SHP77 treated with DMSO at 0.1 percent for 48 hours (cell line): ENCODE data around the gene TAC3.
A peak's percentile ranks its signal among the peaks of the same experiment; 100 is the strongest.
"Not testable (repeated sequence)": the region's sequence is repeated elsewhere in the genome, so short reads cannot be mapped to it uniquely, and the experiment has no call there.

Experiments
- DNase-seq: peaks from one replicate; lab custom pipeline; 2025; lab: John Stamatoyannopoulos, UW

TAC3 gene

DNA sequence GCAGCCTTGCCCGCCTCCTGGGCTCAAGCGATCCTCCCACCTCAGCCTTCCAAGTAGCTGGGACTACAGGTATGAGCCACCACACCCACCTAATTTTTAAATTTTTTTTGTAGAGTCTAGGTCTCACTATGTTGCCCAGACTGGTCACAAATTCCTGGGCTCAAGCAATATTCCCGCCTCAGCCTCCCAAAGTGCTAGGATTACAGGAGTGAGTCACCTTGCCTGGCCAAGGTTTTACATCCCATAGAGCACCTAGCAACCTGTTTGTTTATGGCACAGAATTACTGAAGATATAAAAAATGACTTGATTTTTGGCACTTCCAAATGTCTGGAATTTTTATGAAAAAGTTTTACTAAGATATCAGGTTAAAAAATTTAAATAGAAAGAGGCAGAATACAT, 17.1 kb upstream of the TAC3 start:
- no peak for DNase-seq

DNA sequence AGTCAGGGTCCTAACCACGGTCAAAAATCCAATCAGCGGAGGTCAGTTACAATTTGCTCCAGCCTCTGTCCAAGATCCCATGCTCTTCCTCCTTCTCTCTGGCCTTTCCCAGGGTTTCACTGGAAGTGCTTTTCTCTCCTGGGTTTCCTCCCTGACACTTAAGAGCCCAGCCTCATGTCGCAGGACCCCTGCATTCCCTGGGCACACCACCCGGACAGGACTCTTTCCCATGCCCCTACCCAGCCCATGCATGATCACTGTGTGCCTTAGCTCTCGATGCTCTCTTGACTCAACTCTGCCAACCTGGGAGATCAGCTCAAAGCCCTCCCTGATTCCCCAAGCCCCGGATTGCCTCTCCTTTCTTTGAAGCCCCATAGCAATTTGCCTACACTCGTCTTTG, 15.5 kb upstream of the TAC3 start:
- DNase-seq, result no peak

DNA sequence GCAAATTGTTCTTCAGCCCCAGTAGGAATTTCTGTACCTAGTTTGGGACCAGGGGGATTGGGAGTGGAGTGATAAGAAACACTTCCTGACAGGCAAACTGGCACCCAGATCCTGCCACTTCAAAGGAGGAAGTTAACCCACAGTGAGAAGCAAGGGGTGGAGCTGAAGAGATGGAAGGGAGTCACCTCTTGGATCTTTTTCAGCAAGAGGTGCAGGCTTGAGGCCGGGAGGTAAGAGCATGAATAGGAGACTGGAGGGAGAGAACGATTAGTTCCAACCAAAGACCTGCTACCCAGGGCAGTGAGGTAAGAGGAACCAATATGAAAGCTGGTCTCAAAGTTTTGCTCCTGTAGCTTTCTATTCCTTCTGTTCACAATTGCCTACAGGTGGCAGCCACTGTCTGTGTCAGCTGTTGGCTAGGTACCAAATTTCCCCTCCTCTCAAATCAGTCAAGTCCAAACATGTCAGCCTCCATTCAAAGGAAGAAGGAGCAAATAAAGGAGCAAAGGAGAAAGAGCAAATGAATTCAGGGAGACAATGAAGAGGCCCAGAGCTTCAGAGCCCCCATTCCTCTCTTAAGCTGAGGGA, 14.9 kb upstream of the TAC3 start:
- peak; percentile 68 for DNase-seq

DNA sequence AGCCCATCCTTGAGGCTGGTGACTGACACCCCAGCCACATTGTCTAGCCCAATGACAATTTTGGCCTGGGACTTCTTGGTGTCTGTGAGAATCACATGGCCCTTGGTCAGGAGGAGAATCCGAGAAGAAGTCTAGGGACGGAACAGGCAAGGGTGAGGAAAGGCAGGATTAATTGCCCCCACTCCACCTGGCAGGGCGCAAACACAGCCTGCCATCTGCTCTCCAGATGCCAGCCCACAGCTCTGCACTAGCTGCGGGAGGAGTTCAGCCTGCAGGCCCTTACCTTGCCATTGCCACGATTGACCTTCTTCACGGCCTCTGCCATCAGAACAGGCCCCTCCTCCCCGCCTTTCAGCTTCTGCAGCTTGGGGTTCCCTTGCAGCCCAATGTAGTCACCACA, 13.1 kb upstream of the TAC3 start:
- DNase-seq, result no peak

DNA sequence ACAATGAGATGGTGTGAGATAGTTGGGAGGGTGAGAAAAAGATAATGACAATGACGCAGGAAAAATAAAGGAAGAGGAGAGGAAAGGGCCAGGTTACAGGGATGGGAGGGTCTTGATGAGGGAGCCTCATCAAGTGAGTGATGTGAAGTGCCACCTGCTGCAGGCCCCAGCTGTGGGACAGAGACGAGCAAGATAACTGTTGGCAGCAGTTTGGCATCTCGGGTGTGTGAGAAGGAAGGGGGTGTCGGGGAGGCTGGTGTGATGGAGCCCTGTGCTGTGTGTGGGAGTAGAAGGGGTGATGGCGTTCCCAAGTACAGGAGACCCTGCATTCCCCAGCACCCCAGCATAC, 11.4 kb upstream of the TAC3 start:
- no peak for DNase-seq

DNA sequence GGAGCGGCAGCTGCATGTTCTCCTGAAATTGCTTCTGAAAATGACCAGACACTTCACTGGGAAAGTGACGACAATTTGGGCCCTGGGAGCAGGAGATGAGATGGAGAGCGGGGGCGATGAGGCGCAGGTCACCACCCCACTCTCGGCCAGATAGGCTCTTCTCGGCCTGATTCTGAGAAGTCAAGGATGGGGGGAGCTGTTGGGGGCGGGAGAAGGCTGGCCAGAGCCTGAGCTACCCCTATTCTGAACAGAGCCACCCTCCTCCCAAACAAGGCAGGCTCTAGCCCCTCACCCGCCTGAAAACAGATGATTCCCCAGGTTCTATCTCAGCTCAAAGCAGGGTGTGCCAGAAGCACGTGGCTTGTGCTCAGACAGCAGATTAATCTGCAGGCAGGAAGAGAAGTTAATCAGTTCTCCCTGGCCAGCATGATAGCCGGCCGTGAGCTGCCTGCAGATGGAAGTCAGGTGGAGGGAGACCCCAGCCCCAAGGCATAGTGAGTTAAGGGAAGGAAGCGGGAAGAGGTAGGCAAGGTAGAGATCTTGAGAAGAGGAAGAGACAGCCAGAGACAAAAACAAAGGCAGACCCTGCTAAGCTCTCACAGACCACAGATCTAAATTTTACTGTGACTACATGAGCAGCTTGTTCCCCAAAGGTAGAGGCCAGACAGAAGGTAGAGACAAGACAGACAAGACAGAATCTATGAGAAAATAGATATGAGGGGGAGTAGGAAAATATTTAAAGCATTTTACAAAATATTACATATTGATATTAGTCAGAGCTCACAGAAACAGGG, 10.9 kb upstream of the TAC3 start:
- no peak for DNase-seq

DNA sequence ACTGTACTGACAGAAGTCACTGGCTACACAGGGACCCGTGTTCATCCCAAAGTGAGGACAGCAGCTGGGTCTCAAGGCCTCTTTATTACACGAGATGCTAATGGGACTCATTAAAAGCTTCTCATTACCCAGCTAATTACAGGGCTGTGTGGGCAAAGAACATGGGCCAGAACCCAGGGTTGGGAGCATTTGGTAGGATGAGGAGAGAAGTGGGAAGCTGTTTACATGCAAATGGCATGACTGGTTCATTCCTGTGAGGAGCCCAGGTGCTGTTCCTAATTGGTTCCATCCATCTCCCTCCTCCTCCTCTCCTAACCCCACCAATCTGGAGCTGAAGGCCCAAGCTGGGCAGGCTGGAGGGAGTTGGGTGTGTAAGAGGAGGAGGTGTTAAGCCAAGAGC, 8.9 kb upstream of the TAC3 start:
- DNase-seq, result no peak

DNA sequence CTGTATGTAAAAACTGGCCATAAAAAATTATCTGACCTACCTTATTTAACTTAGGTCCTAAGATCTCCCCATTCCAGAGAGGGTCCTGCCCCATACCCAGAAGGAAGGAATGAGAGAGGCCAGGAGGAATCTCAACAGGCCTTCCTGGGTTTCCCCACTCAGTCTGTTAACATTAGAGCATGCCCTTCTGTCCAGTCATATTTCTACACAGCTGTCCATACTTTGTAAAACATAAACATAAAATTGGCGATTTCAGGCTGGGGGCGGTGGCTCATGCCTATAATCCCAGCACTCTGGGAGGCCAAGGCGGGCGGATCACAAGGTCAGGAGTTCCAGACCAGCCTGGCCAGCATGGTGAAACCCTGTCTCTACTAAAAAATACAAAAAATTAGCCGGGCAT, 6.0 kb upstream of the TAC3 start:
- not testable (repeated sequence) for DNase-seq

DNA sequence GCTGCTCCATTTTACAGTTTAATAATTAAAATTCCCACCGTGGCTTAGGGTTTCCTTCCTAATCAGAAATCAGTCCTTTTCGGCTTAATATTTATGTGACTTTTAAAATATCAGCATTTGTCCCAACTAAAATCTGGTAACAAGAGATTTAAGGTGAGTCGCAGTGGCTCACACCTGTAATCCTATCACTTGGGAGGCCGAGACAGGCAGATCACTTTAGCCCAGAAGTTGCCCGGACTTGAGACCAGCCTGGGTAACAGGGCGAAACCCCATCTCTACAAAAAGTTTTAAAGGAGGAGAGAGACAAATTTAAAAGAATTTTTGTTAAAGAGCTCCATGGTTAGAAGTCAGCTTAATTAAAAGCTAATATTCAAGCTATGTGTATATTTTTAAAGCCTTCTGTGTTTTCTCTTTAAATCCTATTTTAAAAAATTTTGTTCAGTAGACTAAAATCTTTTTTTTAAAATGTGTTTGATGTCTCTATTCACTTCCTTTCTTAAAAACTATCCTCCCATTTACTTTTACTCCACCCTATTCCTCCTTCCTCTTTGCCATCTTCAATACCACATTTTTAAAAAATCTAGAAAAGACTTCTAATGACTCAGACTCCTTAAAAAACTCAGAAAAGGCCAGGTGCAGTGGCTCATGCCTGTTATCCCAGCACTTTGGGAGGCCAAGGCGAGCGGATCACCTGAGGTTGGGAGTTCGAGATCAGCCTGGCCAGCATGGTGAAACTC, 3.8 kb upstream of the TAC3 start:
- no peak for DNase-seq

DNA sequence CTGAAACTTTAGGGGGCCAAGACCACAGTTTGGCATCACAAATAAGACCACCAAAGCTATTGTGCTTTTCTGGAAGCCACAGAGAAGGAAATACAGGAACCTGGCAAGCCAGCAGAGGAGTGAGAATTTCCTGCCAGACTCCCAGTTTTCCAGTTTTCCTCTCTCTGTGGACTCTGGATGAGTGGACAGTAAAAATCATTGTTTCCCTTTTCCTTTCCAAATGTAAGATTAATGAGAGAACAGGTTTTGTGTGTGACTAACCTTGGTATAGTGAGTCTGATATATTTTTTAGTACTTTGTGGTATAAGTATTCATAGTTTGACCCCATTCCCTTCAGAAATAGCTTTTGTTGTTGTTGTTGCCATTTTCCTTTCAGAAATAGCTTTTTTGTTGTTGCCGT, 2.6 kb upstream of the TAC3 start:
- no peak for DNase-seq

DNA sequence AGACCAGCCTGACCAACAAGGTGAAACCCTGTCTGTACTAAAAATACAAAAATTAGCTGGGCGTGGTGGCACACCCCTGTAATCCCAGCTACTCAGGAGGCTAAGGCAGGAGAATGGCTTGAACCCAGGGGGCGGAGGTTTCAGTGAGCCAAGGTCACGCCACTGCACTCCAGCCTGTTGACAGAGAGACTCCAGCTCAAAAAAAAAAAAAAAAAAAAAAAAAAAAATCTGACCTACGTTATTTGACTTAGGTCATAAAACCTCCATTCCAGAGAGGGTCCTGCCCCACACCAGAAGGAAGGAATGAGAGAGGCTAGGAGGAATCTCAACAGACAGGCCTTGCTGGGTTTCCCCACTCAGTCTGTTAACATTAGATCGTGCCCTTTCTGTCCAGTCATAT, 2.0 kb upstream of the TAC3 start:
- DNase-seq, result not testable (repeated sequence)

DNA sequence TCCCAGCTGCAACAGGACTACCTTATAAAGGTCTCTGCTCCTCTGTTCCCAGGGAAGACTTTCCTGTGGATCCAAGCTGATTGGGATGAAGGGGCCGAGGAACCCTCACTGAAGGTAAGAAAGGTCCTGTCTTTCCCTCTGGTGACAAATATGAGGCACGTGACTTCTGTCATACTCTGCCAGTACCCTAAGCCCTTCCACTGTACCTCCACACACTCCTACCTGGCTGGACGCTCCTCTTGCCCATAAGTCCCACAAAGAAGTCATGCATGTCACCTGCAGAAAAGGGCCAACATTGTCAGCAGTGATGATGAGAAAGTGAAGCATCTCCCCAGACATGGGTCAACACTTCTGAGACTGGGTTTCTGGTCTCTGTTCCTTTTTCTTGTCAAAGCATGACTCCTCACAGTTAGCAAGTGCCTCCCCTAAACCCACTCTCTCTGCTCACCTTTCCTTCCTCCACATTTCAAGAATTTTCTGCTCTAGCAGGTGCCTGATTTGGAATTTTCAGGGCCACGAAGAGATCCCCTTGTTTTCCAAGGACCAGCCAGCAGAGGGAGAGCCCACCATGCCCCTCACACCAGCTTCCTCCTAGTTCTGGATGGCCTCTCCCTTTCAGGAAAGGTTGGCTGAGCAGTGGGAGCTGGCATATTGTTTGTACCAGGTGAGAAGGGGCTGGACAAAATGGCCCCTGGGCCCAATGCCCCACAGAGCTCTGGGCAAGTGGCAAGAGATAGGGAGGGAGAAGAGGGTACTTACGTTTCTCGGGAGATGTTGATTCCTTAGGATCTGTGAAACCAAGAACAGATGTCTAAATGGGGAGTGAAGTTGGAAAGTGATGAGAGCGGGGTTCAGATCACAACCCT, 3.5 kb downstream of the TAC3 start:
- no peak for DNase-seq

DNA sequence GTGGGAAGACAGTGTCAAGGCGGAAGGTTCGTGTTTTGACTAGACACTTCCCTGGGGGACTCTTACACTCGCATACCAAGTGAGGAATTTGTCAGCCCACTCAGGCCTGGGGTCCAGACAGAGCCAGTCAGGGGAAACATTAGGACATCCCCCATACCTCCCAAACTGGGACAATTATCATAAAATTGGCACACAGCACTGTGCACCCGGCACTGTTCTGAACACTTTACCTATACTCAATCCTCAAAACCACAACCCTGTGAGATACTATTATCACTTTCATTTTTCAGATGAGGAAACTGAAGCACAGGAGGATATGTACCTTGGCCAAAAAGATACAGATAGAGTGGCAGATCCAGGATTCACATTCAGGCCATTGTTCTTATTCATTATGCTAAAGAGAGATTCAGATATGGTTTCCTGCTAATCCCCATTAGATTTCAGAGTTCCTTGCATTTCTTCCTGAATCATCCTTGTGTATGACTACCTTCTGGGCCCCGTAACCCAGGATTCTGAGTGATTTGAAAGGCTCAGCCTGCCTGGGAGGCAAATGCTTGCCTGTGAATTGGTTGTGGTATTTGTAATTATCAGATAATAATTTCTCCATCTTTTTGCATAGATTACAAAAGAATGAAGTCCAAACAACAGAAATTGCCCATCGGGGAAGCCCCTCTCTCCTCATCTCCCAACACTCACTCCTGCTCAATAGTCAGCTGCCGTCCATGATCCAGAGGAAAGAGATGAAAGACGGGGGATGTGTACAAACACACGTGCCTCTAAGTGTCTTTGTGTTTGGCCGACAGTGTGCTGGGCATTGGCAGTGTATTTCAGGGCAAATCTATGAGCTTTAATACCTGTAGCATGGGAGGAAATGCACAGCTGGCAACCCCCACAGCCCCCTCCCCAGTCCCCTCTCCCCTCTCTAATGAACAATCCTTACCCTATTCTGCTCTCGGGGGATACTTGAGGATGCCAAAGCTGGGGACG, 4.6 kb downstream of the TAC3 start:
- no peak for DNase-seq

DNA sequence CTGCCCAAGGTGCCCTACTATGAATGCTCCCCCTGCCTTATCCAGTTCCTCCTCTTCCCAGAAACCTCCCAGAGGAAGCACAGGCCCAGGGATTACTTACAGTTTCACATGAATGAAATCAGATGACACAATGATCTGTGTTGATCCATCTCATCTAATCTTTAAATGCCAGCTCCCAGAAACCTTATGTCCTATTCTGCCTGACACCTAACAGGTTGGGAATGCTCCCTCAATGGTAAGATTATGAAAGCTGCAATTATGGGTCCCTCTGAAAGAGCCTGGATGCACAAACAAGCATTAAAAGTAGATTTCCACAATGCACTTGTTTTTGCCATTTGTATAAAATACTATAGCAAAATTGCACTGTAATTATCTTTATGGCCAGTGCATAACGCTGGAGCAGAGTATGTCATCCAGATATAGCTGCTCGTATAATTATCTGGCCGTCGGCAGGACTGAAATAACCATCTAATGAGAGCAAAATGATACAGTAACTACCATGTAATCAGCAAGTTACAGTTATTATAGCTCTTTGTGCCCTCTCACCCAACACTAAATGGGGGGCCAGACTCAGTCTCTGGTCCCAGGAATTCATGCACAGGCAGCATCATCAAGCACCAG, 5.6 kb downstream of the TAC3 start:
- DNase-seq, result no peak

DNA sequence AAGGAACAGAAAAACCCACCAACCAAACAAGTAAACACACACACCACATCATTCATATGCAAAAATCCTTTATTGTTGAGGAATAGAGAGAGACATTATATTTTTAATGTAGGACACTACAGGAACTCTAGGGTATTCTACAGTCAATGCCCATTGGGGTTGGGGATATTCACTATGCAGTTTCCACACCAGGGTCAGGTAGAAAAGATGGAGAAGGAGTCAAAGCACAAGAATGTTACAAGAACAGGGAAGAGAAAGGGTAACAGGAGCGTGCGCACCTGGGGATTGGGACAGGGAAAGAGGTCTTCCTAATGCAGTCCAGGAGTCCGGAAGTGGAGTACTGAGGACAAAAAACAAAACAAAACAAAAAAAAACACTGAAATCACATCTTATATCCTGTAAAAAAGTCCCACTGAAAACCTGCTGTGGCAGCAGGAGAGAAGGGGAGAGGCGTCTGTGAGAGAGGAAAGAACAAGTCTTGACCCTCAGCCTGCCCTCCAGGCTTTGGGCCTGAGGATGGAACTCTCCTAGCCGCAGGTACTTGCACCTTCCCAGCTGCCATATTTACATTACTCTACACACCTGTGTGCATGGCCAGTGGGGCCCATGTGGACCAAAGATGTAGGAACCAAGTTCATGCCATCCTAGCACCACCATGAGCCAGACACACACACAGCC, 6.2 kb downstream of the TAC3 start:
- DNase-seq, result no peak

DNA sequence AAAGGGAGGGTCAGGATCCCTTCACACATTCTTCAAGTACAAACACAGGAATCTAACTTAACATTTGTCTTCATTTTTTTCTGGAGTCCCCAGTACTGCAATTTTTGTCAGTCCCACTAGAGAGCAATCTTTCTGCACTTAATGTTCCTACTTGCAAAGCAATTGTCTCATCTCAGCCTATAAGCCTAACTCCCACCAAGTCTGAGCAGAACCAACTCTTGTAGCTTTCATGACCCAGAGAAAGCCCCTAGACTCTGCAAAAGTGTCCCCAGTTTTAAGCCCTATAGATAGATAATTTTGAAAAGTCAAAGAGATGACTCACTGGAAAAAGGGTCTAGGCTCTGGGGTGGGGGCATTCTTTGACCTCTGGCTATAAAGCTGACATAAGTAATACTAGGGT, 8.2 kb downstream of the TAC3 start:
- peak; percentile 32 for DNase-seq

DNA sequence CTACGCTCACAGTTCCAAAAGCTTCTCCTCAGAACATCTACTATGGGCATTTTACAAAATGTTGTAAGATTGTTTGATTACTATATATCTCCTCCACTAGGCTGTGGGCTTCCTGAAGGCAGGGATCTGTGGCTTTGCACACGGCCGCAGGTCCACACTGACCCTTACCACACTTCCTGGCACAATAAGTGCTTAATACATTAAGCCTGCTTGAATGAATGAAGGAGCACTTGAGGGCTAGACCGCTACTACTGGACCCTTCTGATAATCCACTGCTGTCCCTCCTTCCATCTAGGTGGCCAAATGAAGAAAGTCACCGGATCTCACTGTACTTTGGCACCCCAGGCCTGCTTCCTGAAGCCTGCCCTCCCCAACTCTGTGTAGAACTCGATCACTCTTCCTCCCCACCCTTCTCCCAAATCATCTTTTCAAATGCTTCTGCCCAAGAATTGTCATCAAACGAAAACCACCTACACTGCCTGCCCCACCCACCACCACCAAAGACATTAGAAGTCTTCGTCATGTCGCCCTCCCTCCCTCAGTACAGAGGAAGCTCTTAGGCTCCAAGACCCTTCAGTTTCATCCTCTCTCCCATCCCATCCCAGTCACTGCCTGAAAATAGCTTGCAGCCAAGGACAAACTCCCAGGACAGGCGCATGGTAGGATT, 9.4 kb downstream of the TAC3 start:
- DNase-seq, result no peak

DNA sequence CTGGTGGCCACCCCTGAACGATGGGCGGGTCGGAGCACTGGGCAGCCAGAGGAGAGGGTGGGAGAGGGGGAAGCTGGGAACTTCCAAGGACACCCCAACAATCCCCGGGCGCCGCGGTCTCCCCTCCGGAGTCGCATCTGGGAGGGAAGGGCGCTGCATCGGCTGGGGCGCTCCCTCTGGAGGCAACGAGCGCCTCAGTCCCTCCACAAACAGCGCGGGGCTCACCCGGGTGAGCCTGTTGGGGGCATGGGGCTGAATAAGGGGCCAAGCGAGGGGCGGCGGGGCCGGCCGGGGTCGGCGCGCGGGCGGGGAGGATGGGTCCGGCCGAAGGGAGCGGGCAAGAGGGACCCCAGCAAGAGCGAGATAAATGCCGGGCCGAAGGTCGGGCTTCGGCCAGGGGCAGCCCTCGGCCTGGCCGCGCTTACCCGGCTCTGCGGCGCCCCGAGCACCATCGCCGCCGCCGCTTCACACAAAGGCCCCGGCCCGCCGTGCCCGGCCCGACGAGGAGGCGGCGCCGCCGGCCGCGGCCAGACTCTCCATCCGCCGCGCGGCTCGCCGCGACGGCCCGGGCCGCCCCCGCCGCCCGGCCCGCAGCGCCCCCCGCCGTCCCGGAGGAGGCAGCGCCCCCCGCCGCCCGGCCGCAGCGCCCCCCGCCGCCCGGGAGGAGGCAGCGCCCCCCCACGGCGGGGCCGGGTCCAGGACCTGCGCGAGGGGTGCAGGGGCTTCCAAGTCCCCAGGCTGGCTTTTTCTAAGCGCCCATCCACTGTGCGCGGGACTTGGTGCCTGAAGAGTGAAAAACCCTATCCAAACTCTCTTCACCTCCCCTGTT, 10.1 kb downstream of the TAC3 start, which contains the start of gene ZBTB39:
ZBTB39 (minus strand) TSS at position 567 of the 829 bp plus-strand sequence. CDS start 1,629 bp downstream, outside the sequence.
- DNase-seq, result no peak

DNA sequence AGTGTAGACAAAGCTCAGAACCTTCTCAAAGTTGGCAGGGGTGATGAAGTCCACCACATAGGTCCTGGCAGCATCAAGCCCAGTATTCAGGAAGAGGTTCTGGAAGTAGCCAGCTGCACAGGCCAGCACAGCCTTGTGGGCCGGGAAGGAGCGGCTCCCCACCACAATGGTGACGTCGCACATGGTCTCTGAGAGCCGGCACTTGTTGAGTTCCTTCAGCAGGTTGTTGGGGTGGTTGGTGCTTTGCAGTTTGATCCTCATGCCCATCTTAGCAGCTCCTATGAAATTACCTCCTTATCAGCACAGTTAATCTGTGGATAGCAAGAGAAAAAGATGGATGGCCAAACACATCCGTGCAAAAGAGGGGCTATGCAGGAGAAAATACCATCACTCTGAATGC, 11.7 kb downstream of the TAC3 start:
- no peak for DNase-seq
